BE2C (cell line): ENCODE results near the gene SLC24A3.

Experiments used
- DNase-seq: peaks from one replicate; pipeline ENCODE4 v3.0.0-alpha.2; 2020
- H3K27me3 ChIP-seq: fragments of 250-450 bp; sonication (Bioruptor Pico); 2 replicates; pipeline ENCODE4 v1.5.1; 2020; ENCODE audit warnings: mild to moderate bottlenecking
- H3K36me3 ChIP-seq: fragments of 250-450 bp; sonication (Bioruptor Pico); 2 replicates; pipeline ENCODE4 v1.5.1; 2020; ENCODE audit warnings: mild to moderate bottlenecking
- H3K4me1 ChIP-seq: fragments of 250-450 bp; sonication (Bioruptor Pico); 2 replicates; pipeline ENCODE4 v1.5.1; 2020
- H3K4me3 ChIP-seq: 2 replicates; pipeline ENCODE4 v1.5.1; 2011; ENCODE audit warnings: low read depth, low read length
- H3K9me3 ChIP-seq: fragments of 250-450 bp; sonication (Bioruptor Pico); 2 replicates; pipeline ENCODE4 v1.5.1; 2020
- CTCF ChIP-seq: IDR thresholded peaks from 2 replicates; pipeline ENCODE4 v1.5.1; 2012; ENCODE audit warnings: mild to moderate bottlenecking, low read depth, low read length

The SLC24A3 gene

GRCh38 chr20:19275630-19276071 is 63.2 kb downstream of the SLC24A3 start:
- DNase-seq, result no peak
- Histone ChIP-seq H3K9me3 (no peaks in the 10 kb centered on the region; the same call in 1 of the 2 replicates), H3K36me3 (no peaks in the 10 kb centered on the region), H3K4me1 (no peaks in the 10 kb centered on the region), H3K27me3 (no peaks in the 10 kb centered on the region), H3K4me3 (no peak overlapping the region)
- no peak for TF ChIP-seq CTCF

- Histone ChIP-seq H3K36me3 (no peaks in the 10 kb centered on the region), H3K4me3 (no peak overlapping the region), H3K4me1 (no peaks in the 10 kb centered on the region), H3K27me3 (no peaks in the 10 kb centered on the region), H3K9me3 (no peaks in the 10 kb centered on the region; the same call in 1 of the 2 replicates)
- DNase-seq, result no peak
- no peak for TF ChIP-seq CTCF
Observed at GRCh38 chr20:19277381-19277780, 64.9 kb downstream of the SLC24A3 start.

- H3K4me1 ChIP-seq, result no peaks in the 10 kb centered on the region
- no peak overlapping the region for H3K4me3 ChIP-seq
- H3K9me3 ChIP-seq, result no peaks in the 10 kb centered on the region
- no peaks in the 10 kb centered on the region for H3K36me3 ChIP-seq
- TF ChIP-seq CTCF, result no peak
- no peak for DNase-seq
- no peaks in the 10 kb centered on the region for H3K27me3 ChIP-seq
Observed at GRCh38 chr20:19283490-19284025, 71.1 kb downstream of the SLC24A3 start.

- DNase-seq, result no peak
- Histone ChIP-seq H3K4me1 (no peaks in the 10 kb centered on the region), H3K27me3 (no peaks in the 10 kb centered on the region), H3K9me3 (no peaks in the 10 kb centered on the region), H3K4me3 (no peak overlapping the region), H3K36me3 (no peaks in the 10 kb centered on the region)
- TF ChIP-seq CTCF, result no peak
Observed at GRCh38 chr20:19284400-19285178, 72.1 kb downstream of the SLC24A3 start.

- Histone ChIP-seq H3K9me3 (no peaks in the 10 kb centered on the region), H3K4me1 (no peaks in the 10 kb centered on the region), H3K4me3 (no peak overlapping the region), H3K36me3 (no peaks in the 10 kb centered on the region), H3K27me3 (no peaks in the 10 kb centered on the region)
- DNase-seq, result no peak
- no peak for TF ChIP-seq CTCF
Observed at GRCh38 chr20:19285436-19285835, 73.0 kb downstream of the SLC24A3 start.

GRCh38 chr20:19288061-19288460 is 75.6 kb downstream of the SLC24A3 start:
- H3K36me3 ChIP-seq, result no peaks in the 10 kb centered on the region
- no peaks in the 10 kb centered on the region for H3K9me3 ChIP-seq
- no peak for TF ChIP-seq CTCF
- no peak overlapping the region for H3K4me3 ChIP-seq
- DNase-seq, result no peak
- no peaks in the 10 kb centered on the region for H3K27me3 ChIP-seq
- no peaks in the 10 kb centered on the region for H3K4me1 ChIP-seq
